Measurements from ENCODE around the gene DNAJC8. TPM values are rescaled to one million over a fixed set of nuclear protein-coding genes. Genes with fewer than 3 reads are reported as not detected.

Gene DNAJC8
- total and polyA plus RNA-seq, 2 of the 8 experiments (the other 6 are each of a cell fraction or from before 2014, with no cell fraction given): 116 to 134 TPM

- POLR2A ChIA-PET (ENCODE audit: partially characterized antibody): interaction anchor here (1.6 to 12.3 kb wide), 2 partner anchors 21 to 267 kb away, joined by 5 to 296 read pairs; partner anchors contain the start of gene SESN2
- H2BK120ac ChIP-seq (replicated peaks; ENCODE audit: low read depth, low read length): no peak overlapping the region
These were observed 8.9 kb upstream of the DNAJC8 start for GRCh38 chr1:28241638-28242241.

More at GRCh38 chr1:28241638-28242241, 8.9 kb upstream of the DNAJC8 start:
- peaks cover 2 to 10% (median 8%) of the 10 kb centered on the region in 4 experiments; a peak in 5 of 8 replicates for H3K36me3 ChIP-seq (ENCODE audit: control insufficient read depth in 2 of 4, insufficient read depth in 4 of 4, low read length in 3 of 4)
- H2AFZ ChIP-seq (ENCODE audit: low read length): no peak overlapping the region
- H2AK5ac ChIP-seq (ENCODE audit: low read depth, low read length): no peak overlapping the region
- H3K18ac ChIP-seq (ENCODE audit: extremely low read depth, low read length): no peak overlapping the region
- no peak overlapping the region for H4K5ac ChIP-seq (ENCODE audit: insufficient read length, low read depth, low read length)
- H3K56ac ChIP-seq (replicated peaks; ENCODE audit: insufficient read length, low read depth, low read length): no peak overlapping the region
- H3K27ac ChIP-seq (ENCODE audit: low read depth, low read length): no peak overlapping the region
- 88% methylated on average over 10 of the region's 10 CpGs; no CpG with 5 or more reads in 1 of the 2 experiments for WGBS, 2 experiments (ENCODE audit: extremely low coverage in 1 of 2, insufficient coverage in 1 of 2, insufficient read length in 1 of 2, insufficient replicate concordance in 2 of 2, low coverage in 1 of 2, low lambda C conversion rate in 2 of 2, missing lambda C conversion rate in 1 of 2)
- no peaks in the 10 kb centered on the region for H3K9me3 ChIP-seq (ENCODE audit: insufficient read depth in 2 of 2, low read depth in 1 of 2, low read length in 1 of 2)
- CTCF ChIA-PET (ENCODE audit: partially characterized antibody): interaction anchor here (0.6 to 0.8 kb wide), 2 partner anchors 255 to 744 kb away, joined by 3 read pairs; no protein-coding TSS in a partner anchor
- no peak overlapping the region for H3K14ac ChIP-seq (ENCODE audit: insufficient read length)
- H3K4me1 ChIP-seq (replicated peaks in 1 of 4; ENCODE audit: control insufficient read depth in 3 of 4, insufficient read depth in 4 of 4, low read length in 3 of 4): peaks cover 0 to 4% (median 2%) of the 10 kb centered on the region in 4 experiments; a peak in 4 of 7 replicates
- TF ChIP-seq JUND (IDR thresholded peaks at IDR 0.05; ENCODE audit: low read length): no peak
- TF ChIP-seq PHF8 (conservative IDR thresholded peaks at IDR 0.05; ENCODE audit: low read depth, low read length): no peak
- H3K4me2 ChIP-seq (ENCODE audit: insufficient read depth in 1 of 2, low read depth in 2 of 2, low read length in 2 of 2): no peak overlapping the region
- no peak overlapping the region for H3K23ac ChIP-seq (ENCODE audit: insufficient read length)
- H4K20me1 ChIP-seq (replicated peaks in 1 of 2; ENCODE audit: control insufficient read depth in 1 of 2, insufficient read depth in 2 of 2, low read length in 2 of 2): no peaks in the 10 kb centered on the region
- no peak overlapping the region for H2BK20ac ChIP-seq (ENCODE audit: low read length)
- H2BK15ac ChIP-seq (ENCODE audit: low read length): no peak overlapping the region
- H3K4me3 ChIP-seq (ENCODE audit: extremely low read depth in 1 of 4, insufficient read depth in 2 of 4, low read depth in 3 of 4, low read length in 4 of 4): no peak overlapping the region
- FAIRE-seq (no peak), DNase-seq (ENCODE audit: low read depth in 1 of 2, low spot score in 2 of 2) (no peak)
- no peaks in the 10 kb centered on the region for H3K27me3 ChIP-seq (replicated peaks in 1 of 4; ENCODE audit: control insufficient read depth in 3 of 4, extremely low read depth in 1 of 4, insufficient read depth in 3 of 4, low read length in 3 of 4)
- no peak overlapping the region for H4K8ac ChIP-seq (ENCODE audit: extremely low read depth, insufficient read depth, low read length)
- no peak overlapping the region for H4K91ac ChIP-seq (replicated peaks; ENCODE audit: insufficient read length, low read length)
- H2BK12ac ChIP-seq (ENCODE audit: low read depth, low read length): no peak overlapping the region
- no peak overlapping the region; a peak in 1 of 7 replicates for H3K9ac ChIP-seq (replicated peaks in 1 of 4; ENCODE audit: extremely low read depth in 1 of 4, low read depth in 3 of 4, low read length in 3 of 4)
- H3K79me1 ChIP-seq (ENCODE audit: low read depth, low read length): peaks cover 8% of the 10 kb centered on the region
- H3K23me2 ChIP-seq (ENCODE audit: low read depth, low read length): peaks cover 1% of the 10 kb centered on the region; the same call in 1 of the 2 replicates
- no peak overlapping the region for H2BK5ac ChIP-seq (ENCODE audit: low read depth, low read length)
- no peak overlapping the region for H3K4ac ChIP-seq (replicated peaks; ENCODE audit: insufficient read length, low read depth, low read length)
- peaks cover 3 to 14% of the 10 kb centered on the region in 2 experiments; a peak in 3 of 4 replicates for H3K79me2 ChIP-seq (ENCODE audit: control insufficient read depth in 1 of 2, insufficient read depth in 2 of 2, low read length in 2 of 2)
